ENCODE measurements around the gene QKI.

- TF ChIP-seq CTCF (IDR thresholded peaks at IDR 0.05) (no peak), POLR2A (IDR thresholded peaks at IDR 0.05) (no peak)
These were observed 4.0 kb downstream of the QKI start for GRCh38 chr6:163418311-163419029.
